ENCODE results near the gene HBP1. TPM values are rescaled to one million over a fixed set of nuclear protein-coding genes. Genes with fewer than 3 reads are reported as not detected.
"Not testable (repeated sequence)": the region's sequence is repeated elsewhere in the genome, so short reads cannot be mapped to it uniquely, and the experiment has no call there.

HBP1 gene
- total and polyA plus RNA-seq, 3 experiments from 2014 or later, result 17.2 to 52.3 (median 17.6) TPM

GRCh38 chr7:107130487-107131220 lies 38.1 kb upstream of the HBP1 start:
- H3K4me3 ChIP-seq (ENCODE audit: low read length), result no peak overlapping the region
- CTCF ChIA-PET, result interaction anchor here (0.6 to 1.3 kb wide), 3 partner anchors 18 to 38 kb away, joined by 3 to 5 read pairs (median 3); no protein-coding TSS in a partner anchor
- H3K9me3 ChIP-seq (ENCODE audit: low read length), result no peaks in the 10 kb centered on the region
- peaks cover 12 to 14% (median 14%) of the 10 kb centered on the region in 3 donors for H3K4me1 Mint-ChIP-seq
- H3K27me3 ChIP-seq (ENCODE audit: insufficient read depth, low read length, poor library complexity, severe bottlenecking), result no peaks in the 10 kb centered on the region
- H3K4me1 ChIP-seq (ENCODE audit: insufficient read depth, low read length), result peaks cover 12% of the 10 kb centered on the region
- no peak overlapping the region for H3K4me3 Mint-ChIP-seq
- H3K27me3 Mint-ChIP-seq, result no peaks in the 10 kb centered on the region
- POLR2A ChIA-PET, result no interaction called here
- H3K36me3 ChIP-seq (ENCODE audit: insufficient read depth, low read length), result no peaks in the 10 kb centered on the region
- no peaks in the 10 kb centered on the region for H3K9me3 Mint-ChIP-seq
- H3K27ac Mint-ChIP-seq, result no peak overlapping the region
- H3K27ac ChIP-seq (ENCODE audit: low read depth, low read length), result no peak overlapping the region
- H3K36me3 Mint-ChIP-seq, result peaks cover 0 to 2% (median 0%) of the 10 kb centered on the region in 3 donors
- DNase-seq, result no peak

DNA sequence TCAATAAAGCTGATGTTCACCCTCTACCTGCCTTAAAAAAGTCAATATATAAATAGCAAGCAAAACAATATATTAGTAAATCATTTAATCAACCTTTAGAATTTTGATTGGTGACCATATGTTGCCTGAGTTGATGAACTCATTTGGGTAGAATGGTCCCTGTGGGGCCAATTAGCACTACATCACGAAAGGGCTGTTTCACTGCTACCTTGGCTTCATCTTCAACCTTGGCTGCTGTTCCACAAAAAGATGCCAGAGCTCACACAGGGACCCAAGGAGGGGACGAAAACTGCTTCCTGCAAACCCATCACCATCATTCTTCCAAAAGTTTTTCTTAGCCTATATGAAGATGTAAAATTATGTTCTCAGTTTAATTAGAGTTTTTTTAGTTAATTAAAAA lies 35.4 kb upstream of the HBP1 start:
- Histone ChIP-seq H3K27me3 (ENCODE audit: insufficient read depth, low read length, poor library complexity, severe bottlenecking) (no peaks in the 10 kb centered on the region), H3K4me3 (ENCODE audit: low read length) (no peak overlapping the region), H3K36me3 (ENCODE audit: insufficient read depth, low read length) (no peaks in the 10 kb centered on the region), H3K9me3 (ENCODE audit: low read length) (no peaks in the 10 kb centered on the region), H3K4me1 (ENCODE audit: insufficient read depth, low read length) (no peaks in the 10 kb centered on the region), H3K27ac (ENCODE audit: low read depth, low read length) (no peak overlapping the region)
- Mint-ChIP-seq H3K36me3 (no peaks in the 10 kb centered on the region), H3K4me1 (no peaks in the 10 kb centered on the region), H3K27me3 (no peaks in the 10 kb centered on the region), H3K9me3 (no peaks in the 10 kb centered on the region), H3K4me3 (no peak overlapping the region), H3K27ac (no peak overlapping the region)
- CTCF ChIA-PET, result no interaction called here
- no peak for DNase-seq
- POLR2A ChIA-PET, result no interaction called here

- no peaks in the 10 kb centered on the region for H3K27me3 ChIP-seq (ENCODE audit: insufficient read depth, low read length, poor library complexity, severe bottlenecking)
- H3K9me3 ChIP-seq (ENCODE audit: low read length), result no peaks in the 10 kb centered on the region
- H3K4me1 ChIP-seq (ENCODE audit: insufficient read depth, low read length), result no peaks in the 10 kb centered on the region
- Mint-ChIP-seq H3K4me3 (no peak overlapping the region), H3K36me3 (no peaks in the 10 kb centered on the region), H3K9me3 (no peaks in the 10 kb centered on the region), H3K27ac (no peak overlapping the region), H3K4me1 (no peaks in the 10 kb centered on the region), H3K27me3 (no peaks in the 10 kb centered on the region)
- no peak overlapping the region for H3K4me3 ChIP-seq (ENCODE audit: low read length)
- H3K27ac ChIP-seq (ENCODE audit: low read depth, low read length), result no peak overlapping the region
- ChIA-PET CTCF (interaction anchor here (1.3 kb wide), 1 partner anchor 11 kb away, joined by 4 read pairs; no protein-coding TSS in a partner anchor), POLR2A (no interaction called here)
- DNase-seq, result no peak
- no peaks in the 10 kb centered on the region for H3K36me3 ChIP-seq (ENCODE audit: insufficient read depth, low read length)
These were observed 29.9 kb upstream of the HBP1 start for GRCh38 chr7:107138696-107139420.

- DNase-seq; H3K4me3 Mint-ChIP-seq; H3K9me3 ChIP-seq (ENCODE audit: low read length); H3K4me1 ChIP-seq (ENCODE audit: insufficient read depth, low read length); CTCF ChIA-PET; H3K36me3 ChIP-seq (ENCODE audit: insufficient read depth, low read length); H3K36me3 Mint-ChIP-seq; H3K4me3 ChIP-seq (ENCODE audit: low read length); H3K27me3 Mint-ChIP-seq; H3K27ac Mint-ChIP-seq; H3K9me3 Mint-ChIP-seq; H3K27ac ChIP-seq (ENCODE audit: low read depth, low read length); H3K4me1 Mint-ChIP-seq; H3K27me3 ChIP-seq (ENCODE audit: insufficient read depth, low read length, poor library complexity, severe bottlenecking); POLR2A ChIA-PET: not testable (repeated sequence)
These were observed 24.9 kb upstream of the HBP1 start for GRCh38 chr7:107143875-107144274.

DNA sequence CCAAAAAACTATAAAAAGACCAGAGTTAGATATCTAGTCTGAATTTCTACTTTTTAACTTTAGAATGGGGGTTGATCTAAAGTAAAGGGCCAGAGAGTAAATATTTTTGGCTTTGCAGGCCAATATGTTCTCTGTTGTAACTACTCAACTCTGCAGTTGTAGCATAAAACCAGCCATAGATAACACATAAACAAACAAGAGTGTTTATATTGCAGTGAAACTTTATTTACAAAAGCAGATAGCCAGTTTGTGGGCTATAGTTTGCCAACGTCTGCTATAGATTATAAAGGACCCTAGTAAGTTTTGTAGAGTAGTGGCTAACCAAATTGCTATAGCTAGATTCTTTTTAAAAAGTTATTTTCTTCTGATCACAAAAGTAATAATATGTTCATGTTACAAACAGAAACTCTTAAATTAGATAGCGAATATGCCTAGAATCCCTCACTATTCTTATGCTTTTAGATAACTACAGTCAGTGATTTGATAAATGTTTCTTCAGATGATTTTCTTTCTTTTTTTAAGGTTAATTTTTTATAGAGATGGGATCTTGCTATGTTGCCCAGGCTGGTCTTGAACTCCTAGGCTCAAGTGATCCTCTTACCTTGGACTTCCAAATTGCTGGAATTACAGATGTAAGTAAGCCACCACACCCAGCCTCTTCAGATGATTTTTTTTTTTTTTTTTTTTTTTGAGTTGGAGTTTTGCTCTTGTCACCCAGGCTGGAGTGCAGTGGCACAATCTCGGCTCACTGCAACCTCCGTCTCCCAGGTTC lies 23.6 kb upstream of the HBP1 start:
- no peaks in the 10 kb centered on the region for H3K4me1 ChIP-seq (ENCODE audit: insufficient read depth, low read length)
- ChIA-PET CTCF (no interaction called here), POLR2A (no interaction called here)
- H3K4me3 ChIP-seq (ENCODE audit: low read length), result no peak overlapping the region
- no peaks in the 10 kb centered on the region for H3K36me3 ChIP-seq (ENCODE audit: insufficient read depth, low read length)
- no peak overlapping the region for H3K27ac Mint-ChIP-seq
- peaks cover 0 to 9% (median 2%) of the 10 kb centered on the region in 3 donors for H3K4me1 Mint-ChIP-seq
- H3K36me3 Mint-ChIP-seq, result no peaks in the 10 kb centered on the region
- H3K27ac ChIP-seq (ENCODE audit: low read depth, low read length), result no peak overlapping the region
- DNase-seq, result no peak
- no peaks in the 10 kb centered on the region for H3K27me3 Mint-ChIP-seq
- H3K27me3 ChIP-seq (ENCODE audit: insufficient read depth, low read length, poor library complexity, severe bottlenecking), result no peaks in the 10 kb centered on the region
- H3K4me3 Mint-ChIP-seq, result no peak overlapping the region
- no peaks in the 10 kb centered on the region for H3K9me3 Mint-ChIP-seq
- no peaks in the 10 kb centered on the region for H3K9me3 ChIP-seq (ENCODE audit: low read length)

DNA sequence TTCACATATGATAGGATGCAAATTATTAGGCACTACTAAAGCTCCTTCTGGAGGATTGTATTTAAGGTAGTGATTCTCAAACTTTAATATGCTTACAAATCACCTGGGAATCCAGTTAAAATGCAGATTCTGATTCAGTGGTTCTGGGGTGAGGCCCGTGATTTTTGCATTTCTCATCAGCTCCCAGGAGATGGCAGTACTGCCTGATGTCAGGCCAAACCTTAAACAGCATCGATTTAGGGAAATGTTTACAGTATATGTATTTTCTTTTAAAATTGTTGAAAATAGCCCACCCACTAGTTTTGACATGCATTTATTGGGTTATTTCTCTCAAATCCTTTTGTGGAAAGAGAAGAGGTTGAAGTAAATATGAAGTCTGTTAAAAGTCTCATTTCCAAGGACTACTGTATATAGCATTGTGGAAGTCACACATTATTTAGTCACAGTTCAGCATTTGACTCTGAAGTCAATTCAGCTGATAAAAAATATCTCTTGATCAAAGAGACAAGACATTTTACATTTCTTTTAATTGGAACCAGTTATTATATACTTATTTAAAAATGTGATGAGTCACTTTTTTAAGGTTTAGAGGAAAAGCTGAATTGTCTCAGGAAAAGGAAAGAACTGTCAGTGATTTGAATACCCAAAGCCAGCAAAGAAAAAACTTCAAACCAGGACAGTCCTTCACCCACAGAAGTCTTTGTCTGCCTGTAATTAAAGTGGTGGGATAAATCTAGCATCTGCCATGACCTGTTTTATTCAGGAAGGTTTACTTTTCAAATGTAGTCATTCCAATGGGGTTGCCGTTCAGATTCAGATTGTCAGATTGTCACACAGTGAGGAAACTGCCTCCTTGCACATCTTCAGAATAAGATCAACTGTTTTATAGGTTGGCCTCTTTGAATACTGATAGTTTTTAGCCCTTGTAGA lies 21.1 kb upstream of the HBP1 start:
- no peaks in the 10 kb centered on the region for H3K4me1 ChIP-seq (ENCODE audit: insufficient read depth, low read length)
- H3K4me3 ChIP-seq (ENCODE audit: low read length), result no peak overlapping the region
- Mint-ChIP-seq H3K9me3 (no peaks in the 10 kb centered on the region), H3K27me3 (peaks cover 0 to 4% of the 10 kb centered on the region in 2 donors), H3K27ac (no peak overlapping the region), H3K4me3 (no peak overlapping the region), H3K36me3 (no peaks in the 10 kb centered on the region), H3K4me1 (peaks cover 0 to 11% (median 4%) of the 10 kb centered on the region in 3 donors)
- no peaks in the 10 kb centered on the region for H3K36me3 ChIP-seq (ENCODE audit: insufficient read depth, low read length)
- POLR2A ChIA-PET, result interaction anchor here (2.3 kb wide), 1 partner anchor 20 kb away, joined by 21 read pairs; the partner anchor contains the start of gene HBP1
- CTCF ChIA-PET, result interaction anchor here (0.7 to 3.5 kb wide), 24 partner anchors 9 to 750 kb away, joined by 3 to 27 read pairs (median 4); partner anchors contain the start of genes CCDC71L and HBP1
- DNase-seq, result peak in 3 of 5 donors; percentile 29 to 54 (median 39)
- no peaks in the 10 kb centered on the region for H3K27me3 ChIP-seq (ENCODE audit: insufficient read depth, low read length, poor library complexity, severe bottlenecking)
- no peaks in the 10 kb centered on the region for H3K9me3 ChIP-seq (ENCODE audit: low read length)
- no peak overlapping the region for H3K27ac ChIP-seq (ENCODE audit: low read depth, low read length)

- peaks cover 0 to 11% (median 4%) of the 10 kb centered on the region in 3 donors for H3K4me1 Mint-ChIP-seq
- ChIA-PET CTCF (interaction anchor here (1.1 to 3.5 kb wide), 11 partner anchors 8 to 595 kb away, joined by 3 to 27 read pairs (median 4); partner anchors contain the start of gene CBLL1), POLR2A (interaction anchor here (2.3 kb wide), 1 partner anchor 19 kb away, joined by 21 read pairs; the partner anchor contains the start of gene HBP1)
- Histone ChIP-seq H3K4me3 (ENCODE audit: low read length) (no peak overlapping the region), H3K27me3 (ENCODE audit: insufficient read depth, low read length, poor library complexity, severe bottlenecking) (no peaks in the 10 kb centered on the region), H3K4me1 (ENCODE audit: insufficient read depth, low read length) (no peaks in the 10 kb centered on the region), H3K27ac (ENCODE audit: low read depth, low read length) (no peak overlapping the region), H3K36me3 (ENCODE audit: insufficient read depth, low read length) (no peaks in the 10 kb centered on the region), H3K9me3 (ENCODE audit: low read length) (no peaks in the 10 kb centered on the region)
- H3K36me3 Mint-ChIP-seq, result no peaks in the 10 kb centered on the region
- DNase-seq, result no peak
- H3K4me3 Mint-ChIP-seq, result no peak overlapping the region
- no peak overlapping the region for H3K27ac Mint-ChIP-seq
- H3K27me3 Mint-ChIP-seq, result peaks cover 0 to 4% of the 10 kb centered on the region in 2 donors
- H3K9me3 Mint-ChIP-seq, result no peaks in the 10 kb centered on the region
These were observed 20.1 kb upstream of the HBP1 start for GRCh38 chr7:107148721-107149120.
